ENCODE data around the gene IKZF3. TPM values are rescaled to one million over a fixed set of nuclear protein-coding genes. Genes with fewer than 3 reads are reported as not detected.

IKZF3 gene
- polyA plus RNA-seq, 1 donor from 2014 or later, result not detected

DNA sequence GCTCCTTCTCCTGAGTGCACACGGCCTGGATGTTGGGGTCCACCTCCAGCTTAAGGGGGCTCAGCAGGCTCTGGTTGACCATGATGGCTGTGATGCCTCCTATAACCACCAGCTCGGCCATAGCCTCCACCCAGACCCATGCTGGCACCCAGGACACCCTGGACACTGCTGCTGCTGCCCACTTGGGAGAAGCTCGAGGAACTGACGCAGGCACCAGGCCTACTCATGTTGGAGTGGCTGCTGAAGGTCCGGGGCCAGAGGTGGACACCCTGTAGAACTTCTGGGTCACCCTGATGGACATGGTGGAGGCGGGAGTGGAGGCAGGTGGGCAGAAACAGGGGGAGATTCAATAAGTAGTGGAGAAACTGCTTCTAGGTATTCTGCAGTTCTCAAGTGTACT, 28.0 kb downstream of the IKZF3 start:
- H3F3A ChIP-seq (ENCODE audit: insufficient read depth, low read length, poor library complexity, severe bottlenecking), result no peaks in the 10 kb centered on the region
- no peaks in the 10 kb centered on the region for H3K9me2 ChIP-seq (ENCODE audit: insufficient read depth, low read length)
- H3K9me3 ChIP-seq (ENCODE audit: low read length), result no peaks in the 10 kb centered on the region
- TF ChIP-seq RAD21 (conservative IDR thresholded peaks at IDR 0.05) (no peak), TAF1 (IDR thresholded peaks at IDR 0.05; ENCODE audit: low read depth) (no peak), EZH2 (IDR thresholded peaks at IDR 0.05; ENCODE audit: borderline replicate concordance, insufficient read depth, low read length, poor library complexity, severe bottlenecking) (no peak), EP300 (conservative IDR thresholded peaks at IDR 0.05; ENCODE audit: poor library complexity, severe bottlenecking) (no peak), REST (IDR thresholded peaks at IDR 0.05; ENCODE audit: borderline replicate concordance) (no peak), SMC3 (conservative IDR thresholded peaks at IDR 0.05; ENCODE audit: poor library complexity) (no peak), POLR2AphosphoS5 (IDR thresholded peaks at IDR 0.05) (no peak), MXI1 (conservative IDR thresholded peaks at IDR 0.05; ENCODE audit: poor library complexity, severe bottlenecking) (no peak)
- TF ChIP-seq, protein P1, sequence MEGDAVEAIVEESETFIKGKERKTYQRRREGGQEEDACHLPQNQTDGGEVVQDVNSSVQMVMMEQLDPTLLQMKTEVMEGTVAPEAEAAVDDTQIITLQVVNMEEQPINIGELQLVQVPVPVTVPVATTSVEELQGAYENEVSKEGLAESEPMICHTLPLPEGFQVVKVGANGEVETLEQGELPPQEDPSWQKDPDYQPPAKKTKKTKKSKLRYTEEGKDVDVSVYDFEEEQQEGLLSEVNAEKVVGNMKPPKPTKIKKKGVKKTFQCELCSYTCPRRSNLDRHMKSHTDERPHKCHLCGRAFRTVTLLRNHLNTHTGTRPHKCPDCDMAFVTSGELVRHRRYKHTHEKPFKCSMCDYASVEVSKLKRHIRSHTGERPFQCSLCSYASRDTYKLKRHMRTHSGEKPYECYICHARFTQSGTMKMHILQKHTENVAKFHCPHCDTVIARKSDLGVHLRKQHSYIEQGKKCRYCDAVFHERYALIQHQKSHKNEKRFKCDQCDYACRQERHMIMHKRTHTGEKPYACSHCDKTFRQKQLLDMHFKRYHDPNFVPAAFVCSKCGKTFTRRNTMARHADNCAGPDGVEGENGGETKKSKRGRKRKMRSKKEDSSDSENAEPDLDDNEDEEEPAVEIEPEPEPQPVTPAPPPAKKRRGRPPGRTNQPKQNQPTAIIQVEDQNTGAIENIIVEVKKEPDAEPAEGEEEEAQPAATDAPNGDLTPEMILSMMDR (IDR thresholded peaks at IDR 0.05; ENCODE audit: poor library complexity, severe bottlenecking), result no peak
- H3K27me3 ChIP-seq (ENCODE audit: insufficient read depth, low read depth, low read length), result no peaks in the 10 kb centered on the region
- no peak overlapping the region for H3K4me2 ChIP-seq (ENCODE audit: low read length)
- H2AFZ ChIP-seq (ENCODE audit: low read depth, low read length), result no peak overlapping the region
- H3K27ac ChIP-seq (ENCODE audit: low read length), result no peak overlapping the region
- no peaks in the 10 kb centered on the region for H3K79me2 ChIP-seq (replicated peaks; ENCODE audit: insufficient read depth, low read length)
- H3K36me3 ChIP-seq (ENCODE audit: insufficient read depth, low read length), result no peaks in the 10 kb centered on the region
- no peak overlapping the region for H3K9ac ChIP-seq (ENCODE audit: low read length)
- H3K4me3 ChIP-seq (ENCODE audit: low read length), result no peak overlapping the region
- no peaks in the 10 kb centered on the region for H4K20me1 ChIP-seq (ENCODE audit: insufficient read depth)

- no peaks in the 10 kb centered on the region for H3K9me3 ChIP-seq (ENCODE audit: low read length)
- TF ChIP-seq, protein P1 (IDR thresholded peaks at IDR 0.05; ENCODE audit: poor library complexity, severe bottlenecking), result no peak
- no peak for TF ChIP-seq SMC3 (conservative IDR thresholded peaks at IDR 0.05; ENCODE audit: poor library complexity)
- H3K27me3 ChIP-seq (ENCODE audit: insufficient read depth, low read depth, low read length), result no peaks in the 10 kb centered on the region
- no peak overlapping the region for H3K4me2 ChIP-seq (ENCODE audit: low read length)
- no peaks in the 10 kb centered on the region for H3K9me2 ChIP-seq (ENCODE audit: insufficient read depth, low read length)
- H3K36me3 ChIP-seq (ENCODE audit: insufficient read depth, low read length), result no peaks in the 10 kb centered on the region
- no peaks in the 10 kb centered on the region for H3F3A ChIP-seq (ENCODE audit: insufficient read depth, low read length, poor library complexity, severe bottlenecking)
- no peak overlapping the region for H3K9ac ChIP-seq (ENCODE audit: low read length)
- no peak overlapping the region for H2AFZ ChIP-seq (ENCODE audit: low read depth, low read length)
- H3K27ac ChIP-seq (ENCODE audit: low read length), result no peak overlapping the region
- H3K4me3 ChIP-seq (ENCODE audit: low read length), result no peak overlapping the region
- no peaks in the 10 kb centered on the region for H4K20me1 ChIP-seq (ENCODE audit: insufficient read depth)
- no peaks in the 10 kb centered on the region for H3K79me2 ChIP-seq (replicated peaks; ENCODE audit: insufficient read depth, low read length)
These were observed 28.9 kb downstream of the IKZF3 start for GRCh38 chr17:39835038-39835786.

All from neural cell (in vitro differentiated cells).